ENCODE results near the gene CLCN7. TPM values are rescaled to one million over a fixed set of nuclear protein-coding genes. Genes with fewer than 3 reads are reported as not detected.

The CLCN7 gene
- total RNA-seq, 1 experiment from 2014 or later, result 127 TPM

DNA sequence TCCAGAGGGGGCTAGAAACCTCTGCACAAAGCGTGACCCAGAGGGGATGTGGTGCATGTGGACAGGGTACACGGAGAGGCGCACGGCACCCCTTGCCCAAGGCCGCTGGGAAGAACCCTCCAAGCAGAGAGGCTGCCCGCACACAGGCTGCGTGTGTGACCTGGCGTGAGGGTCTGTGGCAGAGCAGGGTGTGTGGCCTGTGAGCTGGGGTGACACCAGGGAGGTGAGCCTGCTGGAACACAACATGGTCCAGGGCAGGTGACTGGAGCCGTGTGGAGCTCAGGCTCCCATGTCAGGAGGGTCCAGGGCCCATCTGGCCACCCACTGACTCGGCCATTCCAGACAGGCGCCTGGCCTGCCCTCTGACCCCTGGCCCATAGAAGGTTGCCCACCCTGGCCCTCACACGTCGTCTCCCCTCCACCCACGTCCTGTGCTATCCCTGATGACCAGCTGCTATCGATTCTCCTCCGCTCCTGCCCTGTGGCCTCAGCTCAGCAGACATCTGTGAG is 43.9 kb upstream of the CLCN7 start:
- Histone ChIP-seq H3K4me1 (no peaks in the 10 kb centered on the region), H3K36me3 (ENCODE audit: control insufficient read depth, insufficient read depth, low read length) (no peaks in the 10 kb centered on the region), H3K27me3 (replicated peaks; ENCODE audit: control insufficient read depth, insufficient read depth, low read length) (no peaks in the 10 kb centered on the region), H3K9me3 (peaks cover 3% of the 10 kb centered on the region; the same call in 1 of the 2 replicates), H3K4me3 (ENCODE audit: low read depth, low read length) (no peak overlapping the region)
- CTCF ChIA-PET, result no interaction called here
- no peaks in the 10 kb centered on the region for H3K27me3 Mint-ChIP-seq (ENCODE audit: insufficient read depth, unreplicated experiment)
- intact Hi-C loops (cut with micrococcal nuclease; ENCODE audit: unreplicated experiment), result no loop called here
- no peak for DNase-seq
- H3K4me3 Mint-ChIP-seq (ENCODE audit: unreplicated experiment), result no peak overlapping the region
- POLR2A ChIA-PET, result no interaction called here
- TF ChIP-seq CTCF (IDR thresholded peaks at IDR 0.05; ENCODE audit: insufficient read depth in 1 of 2, low read depth in 1 of 2, low read length in 1 of 2, severe bottlenecking in 1 of 2, unreplicated experiment in 1 of 2), result no peak
- no TSS peak for BruUV-seq (replicated peaks)
- H3K9me3 Mint-ChIP-seq (ENCODE audit: unreplicated experiment), result peaks cover 10% of the 10 kb centered on the region
- H3K27ac Mint-ChIP-seq (ENCODE audit: unreplicated experiment), result no peak overlapping the region
- H3K36me3 Mint-ChIP-seq (ENCODE audit: insufficient read depth, unreplicated experiment), result no peaks in the 10 kb centered on the region
- H3K4me1 Mint-ChIP-seq (ENCODE audit: low read depth, unreplicated experiment), result no peaks in the 10 kb centered on the region

- peaks cover 33% of the 10 kb centered on the region for H3K36me3 Mint-ChIP-seq (ENCODE audit: insufficient read depth, unreplicated experiment)
- intact Hi-C loops (cut with micrococcal nuclease; ENCODE audit: unreplicated experiment), result no loop called here
- ChIA-PET CTCF (no interaction called here), POLR2A (no interaction called here)
- Histone ChIP-seq H3K4me3 (ENCODE audit: low read depth, low read length) (no peak overlapping the region), H3K4me1 (no peaks in the 10 kb centered on the region), H3K27me3 (replicated peaks; ENCODE audit: control insufficient read depth, insufficient read depth, low read length) (no peaks in the 10 kb centered on the region), H3K9me3 (peaks cover 3% of the 10 kb centered on the region; the same call in 1 of the 2 replicates), H3K36me3 (ENCODE audit: control insufficient read depth, insufficient read depth, low read length) (no peaks in the 10 kb centered on the region)
- no peak for DNase-seq
- no peak overlapping the region for H3K4me3 Mint-ChIP-seq (ENCODE audit: unreplicated experiment)
- TF ChIP-seq CTCF (IDR thresholded peaks at IDR 0.05; ENCODE audit: insufficient read depth in 1 of 2, low read depth in 1 of 2, low read length in 1 of 2, severe bottlenecking in 1 of 2, unreplicated experiment in 1 of 2), result no peak
- H3K27me3 Mint-ChIP-seq (ENCODE audit: insufficient read depth, unreplicated experiment), result no peaks in the 10 kb centered on the region
- no TSS peak for BruUV-seq (replicated peaks)
- H3K4me1 Mint-ChIP-seq (ENCODE audit: low read depth, unreplicated experiment), result no peaks in the 10 kb centered on the region
- H3K9me3 Mint-ChIP-seq (ENCODE audit: unreplicated experiment), result peaks cover 10% of the 10 kb centered on the region
- H3K27ac Mint-ChIP-seq (ENCODE audit: unreplicated experiment), result no peak overlapping the region
Observed at GRCh38 chr16:1514507-1514906, 39.7 kb upstream of the CLCN7 start.

DNA sequence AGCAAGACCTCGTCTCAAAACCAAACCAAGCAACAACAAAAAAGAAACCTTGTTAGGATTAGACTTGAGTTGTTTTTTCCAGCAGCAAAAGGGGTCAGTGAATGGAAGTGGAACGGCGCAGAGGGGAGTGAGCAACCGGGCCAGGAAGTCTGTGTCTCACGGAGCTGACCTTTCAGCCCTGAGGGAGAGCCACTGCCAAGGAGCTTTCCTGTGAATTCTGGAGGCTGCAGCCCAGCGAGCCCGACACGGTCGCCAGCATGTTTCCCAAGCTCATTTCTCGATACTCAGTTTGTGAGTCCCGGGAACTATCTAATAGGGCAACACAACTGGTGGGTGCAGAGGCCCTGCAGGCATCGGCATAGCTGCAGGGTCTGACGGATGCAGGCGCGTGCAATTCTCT is 37.9 kb upstream of the CLCN7 start:
- TF ChIP-seq CTCF (IDR thresholded peaks at IDR 0.05; ENCODE audit: insufficient read depth in 1 of 2, low read depth in 1 of 2, low read length in 1 of 2, severe bottlenecking in 1 of 2, unreplicated experiment in 1 of 2), result no peak
- Mint-ChIP-seq H3K4me3 (ENCODE audit: unreplicated experiment) (no peak overlapping the region), H3K36me3 (ENCODE audit: insufficient read depth, unreplicated experiment) (peaks cover 34% of the 10 kb centered on the region), H3K9me3 (ENCODE audit: unreplicated experiment) (peaks cover 10% of the 10 kb centered on the region), H3K27me3 (ENCODE audit: insufficient read depth, unreplicated experiment) (no peaks in the 10 kb centered on the region), H3K27ac (ENCODE audit: unreplicated experiment) (no peak overlapping the region), H3K4me1 (ENCODE audit: low read depth, unreplicated experiment) (no peaks in the 10 kb centered on the region)
- CTCF ChIA-PET, result interaction anchor here (0.5 to 1.2 kb wide), 2 partner anchors 19 to 315 kb away, joined by 3 read pairs; no protein-coding TSS in a partner anchor
- POLR2A ChIA-PET, result no interaction called here
- Histone ChIP-seq H3K4me1 (no peaks in the 10 kb centered on the region), H3K27me3 (replicated peaks; ENCODE audit: control insufficient read depth, insufficient read depth, low read length) (no peaks in the 10 kb centered on the region), H3K36me3 (ENCODE audit: control insufficient read depth, insufficient read depth, low read length) (no peaks in the 10 kb centered on the region), H3K4me3 (ENCODE audit: low read depth, low read length) (no peak overlapping the region), H3K9me3 (peaks cover 3% of the 10 kb centered on the region; the same call in 1 of the 2 replicates)
- no peak for DNase-seq
- BruUV-seq (replicated peaks), result no TSS peak
- intact Hi-C loops (cut with micrococcal nuclease; ENCODE audit: unreplicated experiment), result no loop called here
